IMR-90 (cell line): ENCODE results near the gene CD248. TPM values are rescaled to one million over a fixed set of nuclear protein-coding genes. Genes with fewer than 3 reads are reported as not detected.

Experiments used
- ATAC-seq: fragments of 200-7000 bp; cut with Tn5 transposase; 2 replicates; pipeline ENCODE4 v1.9.1; 2020; ENCODE audit warnings: low read depth, mild to moderate bottlenecking, moderate library complexity
- BruUV-seq: library from RNA; stranded (reverse); fragments of 400-500 nt; replicated peaks from 2 replicates; lab custom pipeline; 2021; lab: Mats Ljungman, UMichigan
- CTCF ChIA-PET: fragments of 300-600 bp; formaldehyde crosslinking; extraction: SDS; loops from one replicate; lab custom pipeline; 2021; ENCODE audit warnings: antibody characterized with exemption; lab: Yijun Ruan, JAX
- POLR2A ChIA-PET: fragments of 300-600 bp; sonication (Branson Sonifier 250); formaldehyde crosslinking; loops from one replicate; lab custom pipeline; 2022; ENCODE audit warnings: antibody characterized with exemption; ENCODE audit not compliant: unreplicated experiment; lab: Charles Lee
- DNase-seq: peaks from one replicate; pipeline ENCODE4 v3.0.0; 2013
- H2AFZ ChIP-seq: replicated peaks from 2 replicates; pipeline ENCODE3; 2013; ENCODE audit warnings: low read length, mild to moderate bottlenecking; ENCODE audit not compliant: poor library complexity
- H2AK5ac ChIP-seq: 2 replicates; pipeline ENCODE4 v1.6.1; 2013; ENCODE audit warnings: low read depth, low read length, inconsistent platforms
- H2AK9ac ChIP-seq: replicated peaks from 2 replicates; pipeline ENCODE3; 2013; ENCODE audit warnings: mild to moderate bottlenecking, low read depth, low read length, moderate library complexity; ENCODE audit not compliant: poor library complexity
- H2BK120ac ChIP-seq: 2 replicates; pipeline ENCODE4 v1.6.1; 2013; ENCODE audit warnings: low read depth, low read length, inconsistent platforms
- H2BK15ac ChIP-seq: 3 replicates; pipeline ENCODE4 v1.6.1; 2013; ENCODE audit warnings: low read depth, low read length, inconsistent platforms
- H2BK20ac ChIP-seq: 2 replicates; pipeline ENCODE4 v1.6.1; 2013; ENCODE audit warnings: low read depth, mild to moderate bottlenecking, inconsistent platforms, low read length, moderate library complexity
- H2BK5ac ChIP-seq: 2 replicates; pipeline ENCODE4 v1.6.1; 2013; ENCODE audit warnings: mild to moderate bottlenecking, low read depth, low read length, inconsistent platforms; ENCODE audit not compliant: poor library complexity, severe bottlenecking
- H3K14ac ChIP-seq: replicated peaks from 2 replicates; pipeline ENCODE4 v1.6.1; 2013; ENCODE audit warnings: low read depth, low read length, inconsistent platforms
- H3K18ac ChIP-seq: 2 replicates; pipeline ENCODE4 v1.6.1; 2013; ENCODE audit warnings: low read depth, low read length, control low read depth
- H3K23ac ChIP-seq: 2 replicates; pipeline ENCODE4 v1.6.1; 2013; ENCODE audit warnings: low read depth, low read length, inconsistent platforms
- H3K27ac ChIP-seq: 2 replicates; pipeline ENCODE4 v1.5.1; 2013; ENCODE audit warnings: mild to moderate bottlenecking, control low read depth, low read length; ENCODE audit not compliant: insufficient read depth
- H3K27me3 ChIP-seq: 2 replicates; pipeline ENCODE4 v1.6.1; 2013; ENCODE audit warnings: low read length; ENCODE audit not compliant: control insufficient read depth, insufficient read depth
- H3K36me3 ChIP-seq: 2 replicates; pipeline ENCODE4 v1.6.1; 2013; ENCODE audit warnings: low read length, mixed read lengths; ENCODE audit not compliant: control insufficient read depth, insufficient read depth
- H3K4ac ChIP-seq: 2 replicates; pipeline ENCODE4 v1.6.1; 2013; ENCODE audit warnings: low read depth, low read length, inconsistent platforms
- H3K4me1 ChIP-seq: 2 replicates; pipeline ENCODE4 v1.6.1; 2013; ENCODE audit warnings: low read length, mixed read lengths; ENCODE audit not compliant: control insufficient read depth, insufficient read depth
- H3K4me2 ChIP-seq: 2 replicates; pipeline ENCODE4 v1.6.1; 2013; ENCODE audit warnings: low read depth, mild to moderate bottlenecking, control low read depth, low read length, moderate library complexity
- H3K4me3 ChIP-seq: 2 replicates; pipeline ENCODE4 v1.5.1; 2013; ENCODE audit warnings: low read depth, mild to moderate bottlenecking, control low read depth, low read length, moderate library complexity; ENCODE audit not compliant: insufficient read depth
- H3K56ac ChIP-seq: 2 replicates; pipeline ENCODE4 v1.6.1; 2013; ENCODE audit warnings: low read length, inconsistent platforms; ENCODE audit not compliant: insufficient read depth; ENCODE audit errors: extremely low read depth
- H3K79me1 ChIP-seq, 2 experiments: 2 replicates each; pipeline ENCODE4 v1.6.1; 2013; ENCODE audit warnings: low read length in 2 of 2, inconsistent platforms in 1 of 2, low read depth in 1 of 2
- H3K9ac ChIP-seq: 2 replicates; pipeline ENCODE4 v1.6.1; 2013; ENCODE audit warnings: low read depth, low read length, control low read depth
- H3K9me1 ChIP-seq: 2 replicates; pipeline ENCODE4 v1.6.1; 2013; ENCODE audit warnings: low read length, inconsistent platforms; ENCODE audit not compliant: insufficient read depth
- H3K9me3 ChIP-seq: 2 replicates; pipeline ENCODE4 v1.6.1; 2013; ENCODE audit warnings: low read length; ENCODE audit not compliant: control insufficient read depth, insufficient read depth
- H4K20me1 ChIP-seq: 2 replicates; pipeline ENCODE4 v1.6.1; 2013; ENCODE audit warnings: low read length, inconsistent platforms; ENCODE audit not compliant: insufficient read depth
- H4K5ac ChIP-seq: 2 replicates; pipeline ENCODE4 v1.6.1; 2013; ENCODE audit warnings: mild to moderate bottlenecking, low read depth, low read length, control low read depth
- H4K8ac ChIP-seq, 2 experiments: 2 replicates each; pipeline ENCODE4 v1.6.1; 2013; ENCODE audit warnings: low read depth in 2 of 2, low read length in 2 of 2, control low read depth in 1 of 2, inconsistent platforms in 1 of 2
- H4K91ac ChIP-seq: 2 replicates; pipeline ENCODE4 v1.6.1; 2013; ENCODE audit warnings: low read depth, low read length, inconsistent platforms; ENCODE audit not compliant: insufficient read depth
- BHLHE40 ChIP-seq: fragments of 150-350 bp; IDR thresholded peaks from 2 replicates; pipeline ENCODE4 v1.6.1; 2016; ENCODE audit warnings: mild to moderate bottlenecking, low read depth, low read length
- CEBPB ChIP-seq: IDR thresholded peaks from 2 replicates; pipeline ENCODE4 v1.6.1; 2012; ENCODE audit warnings: low read depth, low read length, improper control_type of control experiment
- MAFK ChIP-seq: IDR thresholded peaks from 2 replicates; pipeline ENCODE4 v1.6.1; 2012; ENCODE audit warnings: low read depth, low read length, improper control_type of control experiment
- MAZ ChIP-seq: IDR thresholded peaks from 2 replicates; pipeline ENCODE4 v1.6.1; 2012; ENCODE audit warnings: low read depth, mild to moderate bottlenecking, low read length, improper control_type of control experiment, moderate library complexity, borderline replicate concordance
- POLR2A ChIP-seq: IDR thresholded peaks from 2 replicates; pipeline ENCODE4 v1.6.1; 2012; ENCODE audit warnings: mild to moderate bottlenecking, low read depth, low read length
- RCOR1 ChIP-seq: IDR thresholded peaks from 2 replicates; pipeline ENCODE4 v1.6.1; 2012; ENCODE audit warnings: mild to moderate bottlenecking, low read length, improper control_type of control experiment; ENCODE audit not compliant: insufficient replicate concordance
- RFX5 ChIP-seq: IDR thresholded peaks from 2 replicates; pipeline ENCODE4 v1.8.0; 2012; ENCODE audit warnings: low read depth, mild to moderate bottlenecking, low read length, moderate library complexity
- WGBS, 2 experiments: methylation state at CpG; one replicate each; pipeline versions ENCODE4 v1.1.5 to v1.1.7; 2013; ENCODE audit warnings: missing lambda C conversion rate in 2 of 2; ENCODE audit not compliant: insufficient read length in 1 of 2; ENCODE audit errors: extremely low coverage in 2 of 2; 5-methylcytosine and 5-hydroxymethylcytosine counted together
- dilution Hi-C: fragments of 300-500 bp; cut with HindIII; formaldehyde crosslinking; loops from one replicate; pipeline ENCODE4 v1.14.3; 2018; ENCODE audit warnings: low sequenced_read_pairs; ENCODE audit not compliant: unreplicated experiment
- in situ Hi-C: fragments of 300-500 bp; cut with MboI; formaldehyde crosslinking; loops from 3 replicates; pipeline ENCODE4 v1.14.3; 2019; ENCODE audit warnings: low sequenced_read_pairs, inconsistent platforms, mixed read lengths
- intact Hi-C: fragments of 100-400 bp; cut with micrococcal nuclease; formaldehyde crosslinking; loops from 2 replicates; pipeline ENCODE4 v1.10.0; 2022
- polyA plus RNA-seq, 3 experiments: library from polyadenylated mRNA; depleted of rRNA; stranded (reverse); fragments of >200 nt; gene quantifications; 2 replicates each; pipeline ENCODE4 v1.2.3, GENCODE V29; 2012; ENCODE audit warnings: low replicate concordance in 1 of 3
- total RNA-seq: library from RNA; depleted of rRNA; stranded (reverse); fragments of >200 nt; gene quantifications from 2 replicates; pipeline ENCODE4 v1.2.3, GENCODE V29; 2012
- TF ChIP-seq, protein P1 (sequence below): fragments of 150-350 bp; IDR thresholded peaks from 2 replicates; pipeline ENCODE4 v1.6.1; 2016; ENCODE audit warnings: low read depth, mild to moderate bottlenecking, low read length, moderate library complexity, borderline replicate concordance
- TF ChIP-seq, protein P2 (sequence below): fragments of 150-350 bp; IDR thresholded peaks from 2 replicates; pipeline ENCODE4 v1.6.1; 2017; ENCODE audit warnings: mild to moderate bottlenecking, antibody characterized with exemption, low read length, low read depth

Gene CD248
- total and polyA plus RNA-seq, 2 of the 4 experiments (the other 2 are of a cell fraction), result 19.5 to 223 TPM

DNA sequence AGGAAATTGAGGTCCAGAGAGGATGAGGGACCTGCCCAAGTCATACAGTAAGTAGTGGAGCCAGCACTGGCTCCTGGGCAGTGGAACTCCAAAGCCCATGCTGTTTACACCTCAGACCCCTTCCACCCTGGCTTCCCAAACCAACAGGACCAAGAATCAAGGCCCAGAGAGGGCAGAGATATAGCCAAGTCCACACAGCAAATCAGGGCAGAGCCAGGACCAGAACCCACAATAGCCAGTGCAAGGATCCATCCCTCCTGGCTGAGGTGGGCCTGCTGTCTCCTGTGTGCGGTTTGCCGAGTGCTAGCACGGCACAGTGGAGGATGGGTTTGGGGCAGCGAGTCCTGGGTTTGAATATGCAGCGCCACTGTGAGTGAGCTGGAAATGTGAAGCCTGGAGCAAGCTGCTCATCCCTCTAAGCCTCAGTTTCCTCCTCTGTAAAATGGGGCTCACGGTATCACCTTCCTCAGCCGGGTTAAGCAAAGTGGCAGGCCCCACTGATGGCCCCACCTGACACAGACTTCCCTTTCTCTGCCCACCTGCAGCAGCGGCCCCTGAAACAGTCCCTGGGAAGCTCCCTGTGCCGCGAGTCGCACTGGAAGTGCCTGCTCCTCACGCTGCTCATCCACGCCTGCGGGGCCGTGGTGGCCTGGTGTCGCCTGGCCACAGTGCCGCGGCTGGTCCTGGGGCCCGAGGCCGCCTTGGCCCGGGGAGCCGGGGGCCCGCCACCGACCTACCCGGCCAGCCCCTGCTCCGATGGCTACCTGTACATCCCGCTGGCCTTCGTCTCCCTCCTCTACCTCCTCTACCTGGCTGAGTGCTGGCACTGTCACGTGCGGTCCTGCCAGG is 22.8 kb downstream of the CD248 start:
- 82% methylated on average over 12 of the region's 30 CpGs; no CpG with 5 or more reads in 1 of the 2 experiments for WGBS, 2 experiments
- no peak overlapping the region for H3K4me2 ChIP-seq
- no peak overlapping the region for H2AFZ ChIP-seq
- H4K20me1 ChIP-seq, result no peaks in the 10 kb centered on the region
- POLR2A ChIA-PET, result no interaction called here
- in situ Hi-C loops, result no loop called here
- no peak overlapping the region for H2AK9ac ChIP-seq
- H3K23ac ChIP-seq, result no peak overlapping the region
- H4K8ac ChIP-seq, result no peak overlapping the region
- peaks cover 4% of the 10 kb centered on the region; the same call in 1 of the 2 replicates for H3K4me1 ChIP-seq
- dilution Hi-C loops, result no loop called here
- TF ChIP-seq MAZ (no peak), CEBPB (no peak), RFX5 (no peak), BHLHE40 (no peak), MAFK (no peak), RCOR1 (no peak), POLR2A (no peak)
- TF ChIP-seq, protein P1, sequence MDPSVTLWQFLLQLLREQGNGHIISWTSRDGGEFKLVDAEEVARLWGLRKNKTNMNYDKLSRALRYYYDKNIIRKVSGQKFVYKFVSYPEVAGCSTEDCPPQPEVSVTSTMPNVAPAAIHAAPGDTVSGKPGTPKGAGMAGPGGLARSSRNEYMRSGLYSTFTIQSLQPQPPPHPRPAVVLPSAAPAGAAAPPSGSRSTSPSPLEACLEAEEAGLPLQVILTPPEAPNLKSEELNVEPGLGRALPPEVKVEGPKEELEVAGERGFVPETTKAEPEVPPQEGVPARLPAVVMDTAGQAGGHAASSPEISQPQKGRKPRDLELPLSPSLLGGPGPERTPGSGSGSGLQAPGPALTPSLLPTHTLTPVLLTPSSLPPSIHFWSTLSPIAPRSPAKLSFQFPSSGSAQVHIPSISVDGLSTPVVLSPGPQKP, result no peak
- TF ChIP-seq, protein P2, sequence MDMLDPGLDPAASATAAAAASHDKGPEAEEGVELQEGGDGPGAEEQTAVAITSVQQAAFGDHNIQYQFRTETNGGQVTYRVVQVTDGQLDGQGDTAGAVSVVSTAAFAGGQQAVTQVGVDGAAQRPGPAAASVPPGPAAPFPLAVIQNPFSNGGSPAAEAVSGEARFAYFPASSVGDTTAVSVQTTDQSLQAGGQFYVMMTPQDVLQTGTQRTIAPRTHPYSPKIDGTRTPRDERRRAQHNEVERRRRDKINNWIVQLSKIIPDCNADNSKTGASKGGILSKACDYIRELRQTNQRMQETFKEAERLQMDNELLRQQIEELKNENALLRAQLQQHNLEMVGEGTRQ, result no peak
- H2BK120ac ChIP-seq, result no peak overlapping the region
- H3K79me1 ChIP-seq, result no peaks in the 10 kb centered on the region
- CTCF ChIA-PET, result no interaction called here
- H3K9me3 ChIP-seq, result no peaks in the 10 kb centered on the region
- H3K56ac ChIP-seq, result no peak overlapping the region
- no peak overlapping the region for H2BK20ac ChIP-seq
- no peak for ATAC-seq
- DNase-seq, result no peak
- no peak overlapping the region for H2BK15ac ChIP-seq
- no peak overlapping the region for H4K91ac ChIP-seq
- peaks cover 53% of the 10 kb centered on the region for H3K27me3 ChIP-seq
- H3K9me1 ChIP-seq, result peaks cover 7% of the 10 kb centered on the region; the same call in 1 of the 2 replicates
- H2BK5ac ChIP-seq, result no peak overlapping the region
- H3K14ac ChIP-seq, result no peak overlapping the region
- H2AK5ac ChIP-seq, result no peak overlapping the region
- no peaks in the 10 kb centered on the region for H3K36me3 ChIP-seq
- H3K18ac ChIP-seq, result no peak overlapping the region
- H4K5ac ChIP-seq, result no peak overlapping the region
- no peak overlapping the region for H3K9ac ChIP-seq
- no peak overlapping the region for H3K27ac ChIP-seq
- BruUV-seq, result no TSS peak
- H3K4me3 ChIP-seq, result no peak overlapping the region
- intact Hi-C loops, result no loop called here
- no peak overlapping the region for H3K4ac ChIP-seq
